ELF-1 (cell line): ENCODE data around the gene SUFU.

ENCODE experiments used
- DNase-seq: peaks from one replicate; pipeline ENCODE4 v3.0.0-alpha.2; 2016; ENCODE audit warnings: low read depth, low spot score

The SUFU gene

GRCh38 chr10:102503264-102504178 lies at the start of gene SUFU:
Gene SUFU (plus strand): TSS chr10:102503972. CDS start chr10:102504153, 181 bp downstream.
- peak; percentile 97 for DNase-seq

GRCh38 chr10:102454662-102455487 lies 48.9 kb upstream of the SUFU start:
- DNase-seq, result peak; percentile 70

- peak; percentile 81 for DNase-seq
Observed at GRCh38 chr10:102455893-102456471, 47.8 kb upstream of the SUFU start.

GRCh38 chr10:102457591-102458150 lies 46.1 kb upstream of the SUFU start:
- DNase-seq, result no peak

- no peak for DNase-seq
Observed at GRCh38 chr10:102458656-102459055, 45.1 kb upstream of the SUFU start.

- no peak for DNase-seq
Observed at GRCh38 chr10:102460836-102461186, 43.0 kb upstream of the SUFU start.

GRCh38 chr10:102461187-102462054 lies 42.4 kb upstream of the SUFU start:
- DNase-seq, result peak; percentile 96

GRCh38 chr10:102462512-102463054 lies 41.2 kb upstream of the SUFU start:
- DNase-seq, result no peak

GRCh38 chr10:102463983-102464382 lies 39.8 kb upstream of the SUFU start:
- no peak for DNase-seq

- DNase-seq, result no peak
Observed at GRCh38 chr10:102465466-102465865, 38.3 kb upstream of the SUFU start.

- DNase-seq, result no peak
Observed at GRCh38 chr10:102467318-102467717, 36.5 kb upstream of the SUFU start.

GRCh38 chr10:102467971-102468438 lies 35.8 kb upstream of the SUFU start:
- DNase-seq, result no peak

- no peak for DNase-seq
Observed at GRCh38 chr10:102468683-102469082, 35.1 kb upstream of the SUFU start.

GRCh38 chr10:102470579-102471546 lies 32.9 kb upstream of the SUFU start:
- DNase-seq, result no peak

- no peak for DNase-seq
Observed at GRCh38 chr10:102473445-102474331, 30.1 kb upstream of the SUFU start.

- DNase-seq, result no peak
Observed at GRCh38 chr10:102475451-102476040, 28.2 kb upstream of the SUFU start.

GRCh38 chr10:102476466-102477141 lies 27.2 kb upstream of the SUFU start:
- no peak for DNase-seq
